Activated CD8-positive, alpha-beta memory T cell treated with anti-CD3 and anti-CD28 coated beads for 4 hours (primary cell): ENCODE measurements around the gene TPMT.
A peak's percentile ranks its signal among the peaks of the same experiment; 100 is the strongest.
"Not testable (repeated sequence)": the region's sequence is repeated elsewhere in the genome, so short reads cannot be mapped to it uniquely, and the experiment has no call there.

Experiments
- DNase-seq, 2 donors: peaks; one replicate each; pipeline ENCODE4 v3.0.0-alpha.2; 2020; ENCODE audit warnings: low read depth in 2 of 2

The TPMT gene

DNA sequence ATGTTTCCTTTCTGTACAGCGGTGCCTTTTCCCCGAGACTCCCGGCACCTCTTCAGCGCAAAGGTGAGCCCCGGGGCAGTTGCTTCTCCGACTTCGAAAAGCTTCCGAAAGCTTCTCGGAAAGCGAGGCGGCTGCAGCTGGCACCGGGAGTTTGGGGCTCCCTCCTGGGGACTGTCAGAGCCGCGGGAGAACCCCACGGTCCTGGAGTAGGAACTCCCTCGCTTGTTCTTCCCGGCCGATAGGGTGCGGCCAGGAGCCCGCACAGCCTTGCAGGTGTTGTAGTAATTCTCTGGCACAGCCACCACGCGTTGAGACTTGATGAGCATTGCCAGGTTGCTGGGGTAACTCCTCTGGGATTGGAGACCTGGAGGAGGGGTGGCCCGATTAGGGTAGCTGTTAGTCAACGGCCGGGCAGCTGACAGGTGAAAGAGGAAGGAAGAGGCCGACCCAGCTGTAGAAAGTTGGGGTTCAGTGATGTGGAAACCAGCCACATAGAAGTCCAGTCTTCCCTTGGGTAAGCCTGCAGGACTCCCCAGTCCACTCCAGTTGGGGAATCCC, 1.1 kb upstream of the TPMT start:
- DNase-seq = peak in 1 of 2 donors; percentile 22

DNA sequence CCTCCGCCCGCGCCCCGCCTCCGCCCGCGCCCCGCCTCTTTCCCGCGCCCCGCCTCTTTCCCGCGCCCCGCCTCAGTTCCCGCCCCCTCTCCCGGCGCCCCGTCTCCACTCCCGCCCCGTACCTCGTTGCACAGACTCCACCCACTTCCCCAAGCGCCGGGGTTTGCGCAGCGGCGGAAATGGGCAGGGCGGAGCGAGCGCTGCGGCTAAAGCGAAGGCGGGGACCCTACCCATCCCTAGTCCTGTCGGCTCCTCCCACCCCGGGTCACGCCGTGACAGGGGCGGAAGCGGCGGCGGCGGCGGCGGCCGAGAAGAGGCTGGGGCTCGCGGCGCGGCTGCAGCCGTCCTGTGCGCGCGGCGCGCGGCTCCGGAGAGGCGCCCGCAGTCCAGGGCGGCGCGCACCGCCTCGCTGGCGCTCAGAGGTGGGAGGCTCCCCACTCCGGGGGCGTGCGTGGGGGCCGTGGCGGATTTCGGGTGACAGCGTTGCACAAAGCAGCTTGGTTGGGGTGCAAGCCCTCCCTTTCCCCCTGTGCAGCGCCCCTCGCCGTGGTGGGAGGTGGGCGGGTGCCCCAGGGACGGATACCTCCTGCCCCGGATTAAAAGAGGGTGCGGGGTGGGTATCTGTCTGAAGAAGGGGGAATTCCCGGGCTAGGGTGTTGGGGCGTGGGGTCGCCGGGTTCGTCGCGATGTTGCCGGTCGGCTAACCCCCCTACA, 430 bp upstream of the TPMT start, which contains the start of gene KDM1B:
KDM1B (plus strand) TSS at position 273 of the 714 bp plus-strand sequence. CDS start 4,474 bp downstream, outside the sequence.
- peak; percentile 97 to 98 for DNase-seq

DNA sequence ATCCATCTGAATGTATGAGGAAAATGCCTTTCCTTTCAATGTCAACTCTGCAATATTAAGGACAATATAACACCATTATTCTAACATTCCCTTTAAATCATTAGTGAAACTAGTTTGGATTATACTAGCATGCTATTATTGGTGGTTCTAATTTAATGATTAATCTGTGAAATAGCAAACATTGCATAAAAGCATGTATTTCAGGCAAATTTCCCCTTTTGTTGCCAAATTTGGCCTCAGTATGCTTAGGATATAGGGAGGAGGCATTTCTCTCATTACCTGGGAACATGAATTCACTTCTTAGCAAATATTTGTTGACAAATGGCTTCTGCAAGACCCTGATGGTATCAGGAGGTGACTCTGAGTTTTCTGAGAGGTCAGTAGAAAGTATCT, 1.6 kb downstream of the TPMT start:
- no peak for DNase-seq

DNA sequence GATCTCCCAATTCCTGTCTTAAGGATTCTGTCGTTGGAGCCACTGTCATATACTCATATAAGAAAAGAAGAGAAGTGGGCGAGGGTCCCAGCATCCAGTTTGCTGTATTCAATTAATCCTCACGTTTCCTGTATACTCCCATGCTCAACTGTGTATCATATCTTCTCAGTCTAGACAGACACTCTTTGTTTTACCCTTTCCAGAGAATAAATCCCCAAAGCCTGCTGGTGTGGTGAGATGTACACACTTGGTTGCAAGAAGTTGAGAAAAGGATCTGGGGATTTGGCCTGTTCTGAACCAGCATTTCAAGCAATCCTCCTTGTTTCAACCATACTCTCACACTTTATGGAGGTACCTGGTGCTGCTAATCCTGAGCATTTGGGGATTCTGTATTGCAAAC, 3.1 kb downstream of the TPMT start:
- no peak for DNase-seq

DNA sequence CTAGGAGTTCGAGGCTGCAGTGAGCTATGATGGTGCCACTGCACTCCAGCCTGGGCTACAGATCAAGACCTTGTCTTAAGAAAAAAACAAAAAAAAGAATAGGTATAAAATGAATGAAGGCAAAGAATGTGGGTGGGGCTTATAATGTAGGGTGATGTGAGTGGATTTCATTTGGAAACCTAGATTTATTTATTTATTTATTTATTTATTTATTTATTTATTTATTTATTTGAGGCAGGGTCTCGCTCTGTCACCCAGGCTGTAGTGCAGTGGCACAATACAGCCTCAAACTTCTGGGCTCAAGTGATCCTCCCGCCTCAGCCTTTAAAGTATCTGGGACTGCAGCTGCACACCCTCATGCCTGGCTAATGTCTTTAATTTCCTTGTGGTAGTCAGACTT, 3.5 kb downstream of the TPMT start:
- DNase-seq = not testable (repeated sequence)

DNA sequence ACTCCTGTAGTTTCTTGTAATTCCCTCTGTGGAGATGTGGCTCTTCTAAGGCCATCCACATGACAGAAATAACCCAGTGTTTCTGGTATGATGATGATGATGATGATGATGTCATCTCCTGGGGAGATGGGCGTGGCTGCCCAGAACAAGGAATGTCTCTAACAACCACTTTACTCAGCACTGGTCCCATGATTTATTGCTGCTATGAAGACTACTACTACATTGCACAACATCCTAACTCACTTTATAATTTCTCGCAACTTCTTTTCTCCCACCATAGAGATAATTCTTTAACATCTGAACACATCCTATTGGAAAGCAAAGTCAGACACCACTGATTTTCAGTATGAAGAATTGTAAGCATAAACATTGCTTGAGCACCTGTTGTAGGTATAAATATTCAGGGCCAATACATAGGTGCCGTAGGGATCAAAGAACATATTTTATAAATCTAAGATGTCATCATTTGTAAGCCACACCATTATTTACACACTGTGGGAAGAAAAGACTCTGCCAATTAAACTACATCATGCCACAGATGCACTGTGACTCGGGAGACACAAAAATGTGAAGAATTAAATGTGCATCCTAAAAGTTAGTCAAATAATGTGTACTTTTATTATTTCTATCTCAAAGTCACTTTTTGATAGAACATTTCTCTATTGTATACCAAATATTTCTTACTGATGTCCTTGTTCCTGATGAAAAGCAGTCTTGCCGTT, 6.4 kb downstream of the TPMT start:
- no peak for DNase-seq

DNA sequence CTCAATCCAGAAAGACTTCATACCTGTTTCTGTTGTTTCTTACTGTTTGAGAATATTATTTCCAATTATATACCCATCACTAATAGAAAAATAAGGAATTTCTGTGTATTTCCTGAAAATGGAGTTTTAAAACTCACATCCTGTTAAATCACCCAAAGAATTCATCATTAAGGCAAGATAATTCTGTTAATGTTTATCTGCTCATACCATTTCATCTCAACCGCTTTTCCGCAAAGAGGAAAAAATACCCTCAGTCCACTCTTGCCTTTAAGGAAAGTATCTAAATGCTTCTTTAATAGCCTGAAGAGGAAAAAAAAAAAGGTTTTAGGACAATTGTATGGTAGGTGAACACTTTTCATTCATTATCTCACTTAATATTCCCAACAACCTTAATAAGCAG, 7.3 kb downstream of the TPMT start:
- no peak for DNase-seq

DNA sequence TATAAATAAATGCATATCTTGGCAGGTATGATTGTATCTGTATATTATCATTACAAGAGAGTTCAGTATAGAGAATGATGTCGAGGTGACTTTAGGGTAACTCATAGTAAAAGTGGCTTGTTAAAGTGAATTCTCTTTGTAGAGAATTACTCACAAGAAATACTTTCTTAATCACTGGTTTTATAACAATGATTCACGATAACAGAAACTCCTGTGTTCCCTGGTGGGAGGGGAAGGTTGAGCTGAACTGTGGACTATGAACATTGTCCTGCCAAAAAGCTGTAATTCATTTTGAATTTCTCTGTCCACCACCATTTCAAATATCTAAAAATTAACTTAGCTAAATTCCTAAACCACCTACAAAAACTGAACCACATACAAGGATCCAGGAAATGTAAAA, 7.7 kb downstream of the TPMT start:
- no peak for DNase-seq

DNA sequence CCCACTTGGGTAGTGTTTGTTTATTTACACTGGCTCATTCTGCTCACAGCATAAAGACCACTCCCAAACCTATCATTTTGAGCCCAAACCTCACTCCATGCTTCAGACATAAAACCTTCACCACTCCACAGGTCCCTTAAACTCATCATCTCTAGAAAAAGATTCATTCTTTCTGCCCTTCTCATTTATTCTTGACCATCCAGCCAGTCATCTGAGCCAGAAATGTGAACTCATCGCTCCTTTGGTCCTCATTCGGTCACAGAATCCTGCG, 12.4 kb downstream of the TPMT start:
- DNase-seq = no peak

DNA sequence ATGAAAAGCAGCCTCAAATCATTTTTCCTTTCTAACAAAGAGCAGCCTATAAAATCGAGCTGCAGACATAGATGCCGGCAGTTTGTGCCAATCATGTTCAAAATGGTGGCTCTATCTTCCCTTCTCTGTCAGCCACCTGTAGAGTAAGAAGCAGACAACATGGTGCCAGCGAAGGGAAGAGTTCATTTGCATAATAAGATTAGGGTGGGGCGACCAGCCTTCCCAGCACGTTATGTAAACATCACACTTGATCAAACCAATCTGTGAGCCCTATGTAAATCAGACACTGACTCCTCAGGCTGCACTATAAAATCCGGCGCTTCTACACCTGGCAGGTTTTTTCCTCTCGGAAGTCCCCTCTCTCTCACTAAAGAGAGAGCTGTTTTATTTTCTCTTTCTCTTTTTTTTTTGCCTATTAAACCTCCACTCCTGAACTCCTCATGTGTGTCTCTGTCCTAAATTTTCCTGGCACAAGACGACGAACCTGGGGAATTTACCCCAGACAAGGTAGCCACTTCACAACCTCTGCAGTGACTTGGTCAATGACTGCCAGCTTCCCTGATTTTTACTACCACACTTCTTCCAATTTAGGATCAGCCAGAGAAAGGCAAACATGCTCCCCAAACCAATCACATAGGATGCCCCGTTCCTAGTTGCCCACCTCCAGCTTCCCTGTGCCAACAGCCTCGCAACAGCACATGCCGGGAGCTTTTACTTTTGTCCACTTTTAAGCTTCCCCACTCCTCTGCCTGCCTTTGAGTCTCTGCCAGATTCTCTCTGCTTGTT, 12.9 kb downstream of the TPMT start:
- no peak for DNase-seq

DNA sequence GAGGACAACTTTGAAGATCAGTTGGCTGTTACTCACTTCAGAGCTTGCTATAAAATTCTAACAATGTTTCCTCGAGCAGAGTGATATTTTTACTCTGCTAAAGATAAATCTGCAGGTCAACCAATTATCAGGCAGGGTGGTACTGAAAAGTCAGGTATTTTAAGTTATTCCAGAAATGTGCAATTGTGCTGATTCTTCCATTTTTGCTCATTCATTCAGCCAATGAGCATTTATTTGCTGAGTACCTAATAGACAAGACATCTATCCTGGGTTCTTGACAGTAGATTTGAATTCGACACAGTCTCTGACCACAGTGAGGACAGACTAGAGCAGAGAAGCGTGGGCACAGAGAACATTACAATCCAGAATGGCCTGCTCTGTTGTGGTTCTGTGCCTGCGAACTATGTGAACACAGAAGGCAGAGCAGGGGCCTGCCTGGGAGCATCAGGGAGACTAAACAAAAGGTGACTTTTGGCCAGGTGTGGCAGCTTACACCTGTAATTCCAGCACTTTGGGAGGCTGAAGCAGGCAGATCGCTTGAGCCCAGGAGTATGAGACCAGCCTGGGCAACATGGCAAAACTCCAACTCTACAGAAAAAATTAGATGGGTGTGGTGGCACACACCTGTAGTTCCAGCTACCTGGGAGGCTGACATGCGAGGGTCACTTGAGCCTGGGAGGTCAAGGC, 14.8 kb downstream of the TPMT start:
- DNase-seq = no peak

DNA sequence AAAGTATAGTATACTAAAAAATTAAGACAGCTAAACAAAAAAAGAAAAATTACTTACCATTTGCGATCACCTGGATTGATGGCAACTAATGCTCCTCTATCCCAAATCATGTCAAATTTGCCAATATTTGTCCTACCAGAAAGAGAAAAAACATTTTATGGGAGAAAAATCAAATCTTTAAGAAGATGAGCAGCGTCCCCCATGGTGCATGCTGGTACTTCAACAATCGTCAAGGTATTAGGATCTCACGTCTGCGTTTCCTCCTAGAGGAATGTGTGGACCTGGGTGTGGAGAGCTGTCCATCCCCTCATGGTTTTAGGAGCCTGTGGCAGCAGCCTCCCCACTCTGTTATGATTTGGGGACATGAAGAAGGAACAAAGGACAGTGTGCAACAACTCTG, 16.0 kb downstream of the TPMT start:
- no peak for DNase-seq

DNA sequence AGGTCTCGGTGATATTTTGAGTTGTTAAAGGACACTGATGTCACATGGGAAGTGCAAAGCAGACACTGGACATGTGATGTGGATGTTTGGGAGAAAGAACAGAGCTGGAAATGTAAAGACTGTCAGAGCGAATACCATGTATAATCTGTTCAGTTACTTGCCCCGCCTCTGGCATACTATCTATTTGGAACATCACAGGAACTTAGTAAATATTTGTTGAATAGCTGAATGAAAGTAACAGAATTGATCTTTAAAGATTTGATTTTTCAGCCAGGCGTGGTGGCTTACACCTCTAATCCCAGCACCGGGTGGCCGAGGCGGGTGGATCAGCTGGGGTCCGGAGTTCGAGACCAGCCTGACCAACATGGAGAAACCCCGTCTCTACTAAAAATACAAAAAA, 18.6 kb downstream of the TPMT start:
- DNase-seq = no peak

DNA sequence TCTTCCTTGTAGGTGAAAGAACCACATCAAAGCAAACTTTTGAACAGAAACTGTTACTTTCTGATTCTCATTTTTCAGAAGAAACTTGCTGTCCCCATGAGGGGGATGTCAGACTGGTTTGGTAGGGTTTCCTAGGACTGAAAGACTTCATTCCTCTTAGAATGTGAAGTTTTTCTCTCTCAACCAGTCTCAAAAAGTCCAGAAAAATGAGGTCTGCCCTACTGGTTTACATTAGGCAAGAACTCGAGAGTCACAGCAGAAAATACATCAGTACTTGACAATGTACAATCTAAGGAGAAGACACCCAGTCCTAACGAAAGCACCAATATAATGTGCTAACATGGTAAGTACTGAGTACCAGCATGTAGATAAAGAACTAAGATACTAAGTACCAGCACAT, 19.7 kb downstream of the TPMT start:
- no peak for DNase-seq

DNA sequence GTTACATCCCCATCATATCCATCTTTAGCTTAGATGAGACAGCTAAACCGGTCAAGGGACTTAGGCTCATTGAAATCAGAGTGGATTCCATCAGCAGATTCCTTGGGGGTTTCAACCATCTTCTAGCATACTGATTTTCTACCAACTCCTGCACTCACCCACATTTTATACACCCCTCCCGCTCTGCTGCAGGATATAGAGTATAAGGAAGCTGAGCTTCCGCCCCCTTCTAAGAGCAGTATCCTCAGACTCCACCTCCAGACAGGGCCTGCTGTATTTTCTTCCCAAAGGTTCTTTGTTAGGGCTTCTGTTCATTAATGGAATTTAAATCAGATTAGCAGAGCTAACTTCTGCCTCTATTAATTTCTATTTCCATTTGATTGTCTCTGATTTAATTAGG, 22.5 kb downstream of the TPMT start:
- no peak for DNase-seq

DNA sequence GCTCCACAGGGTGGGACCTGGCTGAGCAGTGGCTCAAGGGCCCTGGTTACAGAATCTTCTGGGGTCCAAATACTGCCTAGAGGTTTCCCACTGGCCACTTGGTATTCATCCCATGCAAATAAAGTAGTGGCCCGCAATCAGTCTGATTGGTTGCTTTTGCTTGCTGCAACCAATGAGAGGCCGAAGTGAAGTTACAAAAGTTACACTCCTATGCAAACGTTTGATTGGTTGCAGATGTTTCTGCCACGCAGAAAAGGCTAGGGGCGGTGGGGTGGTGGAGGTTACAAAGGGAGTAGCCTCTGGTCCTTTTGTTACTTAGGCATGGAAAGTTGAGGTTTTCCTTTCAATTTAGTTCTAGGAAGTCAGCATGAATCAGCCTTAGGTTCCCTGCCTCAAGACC, 28.8 kb downstream of the TPMT start:
- DNase-seq = no peak

DNA sequence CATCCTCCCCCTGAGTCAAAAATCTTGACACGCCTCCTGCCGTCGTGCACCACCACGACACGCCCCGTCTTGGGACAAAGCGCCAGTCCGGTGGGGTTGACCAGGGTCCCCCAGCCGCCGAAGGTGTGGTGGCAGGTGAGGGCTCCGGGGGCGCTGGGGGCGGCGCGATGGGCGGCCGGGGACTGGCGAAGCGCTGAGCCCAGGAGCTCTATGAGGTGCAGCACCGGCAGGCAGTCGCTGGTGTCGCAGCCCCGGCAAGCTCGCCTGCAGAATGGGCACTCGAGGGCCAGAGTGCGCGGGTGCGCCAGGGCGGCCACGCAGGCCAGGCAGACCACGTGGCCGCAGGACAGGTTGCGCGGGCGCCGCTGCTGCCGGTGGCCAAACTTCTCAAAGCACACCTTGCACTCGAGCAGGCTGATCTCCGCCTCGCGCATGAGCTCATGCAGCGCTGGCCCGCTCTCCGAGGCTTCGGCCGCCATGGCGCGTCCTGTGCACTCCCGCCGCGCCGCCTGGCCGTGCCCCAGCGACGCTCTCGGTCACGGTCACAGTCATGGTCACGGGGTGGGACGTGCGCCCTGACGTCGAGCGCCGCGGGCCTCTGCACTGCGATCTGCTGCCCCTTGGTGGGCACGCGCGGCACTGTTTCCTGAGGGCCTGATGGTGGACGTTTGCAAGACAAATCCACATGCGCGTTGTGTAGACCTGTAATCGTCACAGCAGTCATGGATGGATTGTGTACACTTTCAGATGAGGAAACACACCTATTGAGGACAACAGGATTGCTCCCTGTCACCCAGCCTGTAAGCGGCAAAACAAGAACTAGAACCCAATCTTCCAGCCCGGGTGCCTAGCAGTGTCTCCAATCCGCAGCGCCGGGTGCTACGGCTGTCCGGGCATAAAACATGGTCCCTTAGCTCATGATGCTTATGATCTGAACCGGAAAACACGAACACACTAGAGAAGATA, 32.5 kb downstream of the TPMT start, which contains the start of gene NHLRC1:
NHLRC1 (minus strand) TSS at position 550 of the 966 bp plus-strand sequence; CDS start at position 479, 71 bp downstream.
- DNase-seq = peak; percentile 39 to 41

DNA sequence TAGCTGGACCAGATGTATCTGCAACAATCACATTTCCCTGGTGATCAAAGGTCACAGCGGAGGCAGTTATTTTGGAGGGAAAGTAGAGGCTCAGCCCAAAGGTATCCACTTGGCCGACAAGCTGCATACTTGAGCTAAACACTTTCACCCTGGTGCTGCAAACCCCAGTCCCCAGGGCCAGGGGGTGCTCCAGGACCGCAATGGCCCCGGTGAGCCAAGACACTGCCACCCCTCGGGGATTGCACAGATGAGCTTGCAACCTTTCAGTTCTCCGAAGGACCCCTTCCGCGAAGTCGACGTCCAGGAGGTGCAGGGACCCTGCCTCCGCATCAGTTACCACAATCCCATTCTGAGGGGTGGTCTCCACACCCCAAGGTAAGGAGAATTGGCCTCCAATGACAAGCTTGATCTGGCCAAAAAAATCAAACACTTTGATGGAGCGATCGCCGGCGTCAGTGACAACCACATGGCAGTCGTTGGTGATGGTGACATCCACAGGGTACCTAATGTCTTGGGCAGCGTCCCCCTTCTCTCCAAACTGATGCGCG, 33.2 kb downstream of the TPMT start:
- no peak for DNase-seq

DNA sequence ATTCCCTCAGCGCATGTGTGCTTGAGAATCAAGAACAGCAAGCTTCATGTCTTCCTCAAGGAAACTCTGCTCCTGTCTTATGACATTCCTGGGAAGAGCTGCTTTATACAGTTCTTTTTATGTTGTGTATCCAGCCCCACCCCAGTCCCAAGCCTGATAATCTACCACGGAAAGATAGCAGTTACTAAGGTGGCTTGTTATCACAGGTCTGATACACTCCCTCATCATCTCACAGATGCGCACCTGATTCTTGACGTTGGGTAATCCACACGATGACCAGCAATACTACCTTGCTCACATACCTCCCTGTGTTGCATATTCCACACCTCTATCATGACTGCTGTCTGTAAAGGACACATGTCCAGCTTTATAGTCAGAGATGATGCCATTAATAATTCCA, 35.6 kb downstream of the TPMT start:
- DNase-seq = no peak

DNA sequence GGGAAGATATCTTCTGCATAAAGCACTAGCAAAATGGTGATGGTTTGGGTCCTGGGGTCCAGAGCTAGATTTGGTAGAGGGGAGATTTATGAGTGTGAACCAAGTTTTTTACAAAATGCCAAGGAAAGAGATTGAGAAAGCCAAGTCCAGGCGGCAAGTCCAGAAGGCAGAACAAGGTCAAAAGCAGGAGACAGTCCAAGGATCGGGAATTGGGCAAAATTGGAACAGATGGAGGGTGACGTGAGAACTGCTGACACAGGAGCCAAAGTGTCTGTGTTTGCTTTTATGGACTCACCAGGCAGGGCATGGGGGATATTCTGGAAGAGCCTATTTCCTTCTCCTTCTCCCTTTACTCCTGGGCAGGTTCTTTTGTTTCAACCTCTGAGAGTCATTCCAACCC, 36.5 kb downstream of the TPMT start:
- DNase-seq = no peak
